HepG2 (cell line): Measurements from ENCODE around the gene CDV3. TPM values are rescaled to one million over a fixed set of nuclear protein-coding genes. Genes with fewer than 3 reads are reported as not detected.
A peak's percentile ranks its signal among the peaks of the same experiment; 100 is the strongest.

Experiments used
- CHD4 ChIP-seq: fragments of 200-600 bp; sonication (generic); IDR thresholded peaks from 2 replicates; pipeline ENCODE4 v1.7.0; 2017; ENCODE audit warnings: mild to moderate bottlenecking, low read length, borderline replicate concordance
- DNMT3B ChIP-seq: conservative IDR thresholded peaks from 2 replicates; pipeline ENCODE4 v1.6.1; 2016; ENCODE audit warnings: missing biosample characterization, control low read depth
- HOXA3 ChIP-seq: sonication (generic); formaldehyde crosslinking; IDR thresholded peaks from 2 replicates; pipeline ENCODE4 v1.5.0; 2020; ENCODE audit warnings: missing genetic modification reagents
- NCOA2 ChIP-seq: sonication (generic); formaldehyde crosslinking; IDR thresholded peaks from 2 replicates; pipeline ENCODE4 v1.8.0; 2022; ENCODE audit warnings: inconsistent platforms
- NR2F6 ChIP-seq, 2 experiments: IDR thresholded peaks; 2 replicates each; pipeline ENCODE4 v1.6.1; 2016; ENCODE audit warnings: antibody characterized with exemption in 1 of 2, mild to moderate bottlenecking in 1 of 2
- PHF20 ChIP-seq: sonication (generic); formaldehyde crosslinking; IDR thresholded peaks from 2 replicates; pipeline ENCODE4 v1.5.0; 2020; ENCODE audit warnings: mild to moderate bottlenecking, missing genetic modification reagents
- SAP130 ChIP-seq: IDR thresholded peaks from 2 replicates; pipeline ENCODE4 v1.6.1; 2016; ENCODE audit warnings: low read depth
- SOX13 ChIP-seq, 3 experiments: fragments of 450-650 bp in 1 of 3; sonication (generic) in 1 of 3; formaldehyde crosslinking in 1 of 3; IDR thresholded peaks in 2 of 3; conservative IDR thresholded peaks in 1 of 3; 2 replicates each; pipeline versions ENCODE4 v1.5.0 to v1.6.1; 2016 to 2020; ENCODE audit warnings: antibody characterized with exemption in 1 of 3, mild to moderate bottlenecking in 1 of 3, missing compliant biosample characterization in 1 of 3, missing genetic modification reagents in 1 of 3, moderate library complexity in 1 of 3
- SPEN ChIP-seq: sonication (generic); formaldehyde crosslinking; IDR thresholded peaks from 2 replicates; pipeline ENCODE4 v1.5.1; 2020; ENCODE audit warnings: low read depth, mild to moderate bottlenecking, missing genetic modification reagents
- ZKSCAN8 ChIP-seq: IDR thresholded peaks from 2 replicates; pipeline ENCODE4 v1.6.1; 2016; ENCODE audit warnings: borderline replicate concordance, missing genetic modification reagents, missing compliant biosample characterization
- ZNF33B ChIP-seq: sonication (generic); formaldehyde crosslinking; IDR thresholded peaks from 2 replicates; pipeline ENCODE4 v1.5.1; 2020; ENCODE audit warnings: mild to moderate bottlenecking, missing genetic modification reagents
- ZNF780A ChIP-seq: sonication (generic); formaldehyde crosslinking; IDR thresholded peaks from 2 replicates; pipeline ENCODE4 v1.8.0; 2022; ENCODE audit warnings: mild to moderate bottlenecking, missing genetic modification reagents, moderate library complexity
- polyA plus RNA-seq, 8 experiments: library from polyadenylated mRNA; depleted of rRNA in 3 of 8; stranded (reverse) in 7 of 8; unstranded in 1 of 8; fragments of >200 nt; fragmentation: Illumina TruSeq in 4 of 8; extraction: Trizol in 4 of 8; gene quantifications; 2 replicates each; pipeline versions ENCODE4 v1.2.1 to v1.2.3, GENCODE V29; 2011 to 2016; ENCODE audit warnings: low read depth in 4 of 8, missing spikeins in 1 of 8, mixed read lengths in 1 of 8; ENCODE audit not compliant: insufficient read depth in 1 of 8
- total RNA-seq, 5 experiments: library from RNA; depleted of rRNA; stranded (reverse); fragments of >200 nt; fragmentation: Illumina TruSeq; extraction: Trizol; gene quantifications; 2 replicates each; pipeline ENCODE4 v1.2.3, GENCODE V29; 2016; ENCODE audit warnings: low read depth in 1 of 5
- TF ChIP-seq, protein P1 (sequence below): IDR thresholded peaks from 2 replicates; pipeline ENCODE4 v1.4.0; 2020; ENCODE audit warnings: mild to moderate bottlenecking, missing genetic modification reagents
- TF ChIP-seq, protein P2 (sequence below): sonication (generic); formaldehyde crosslinking; IDR thresholded peaks from 2 replicates; pipeline ENCODE4 v1.9.0; 2022; ENCODE audit warnings: missing genetic modification reagents, mild to moderate bottlenecking, borderline replicate concordance
- TF ChIP-seq, protein P3 (sequence below): sonication (generic); formaldehyde crosslinking; IDR thresholded peaks from 2 replicates; pipeline ENCODE4 v1.5.1; 2020; ENCODE audit warnings: mild to moderate bottlenecking, missing genetic modification reagents, moderate library complexity
- TF ChIP-seq, protein P4 (sequence below): fragments of 450-650 bp; IDR thresholded peaks from 2 replicates; pipeline ENCODE4 v1.6.1; 2016
- TF ChIP-seq, protein P5 (sequence below): sonication (generic); formaldehyde crosslinking; IDR thresholded peaks from 2 replicates; pipeline ENCODE4 v1.5.0; 2020; ENCODE audit warnings: mild to moderate bottlenecking, low read depth, missing genetic modification reagents, borderline replicate concordance

The CDV3 gene
- total and polyA plus RNA-seq, 2 of the 13 experiments (the other 11 are each of a cell fraction or from before 2014, with no cell fraction given): 46.6 to 145 TPM

DNA sequence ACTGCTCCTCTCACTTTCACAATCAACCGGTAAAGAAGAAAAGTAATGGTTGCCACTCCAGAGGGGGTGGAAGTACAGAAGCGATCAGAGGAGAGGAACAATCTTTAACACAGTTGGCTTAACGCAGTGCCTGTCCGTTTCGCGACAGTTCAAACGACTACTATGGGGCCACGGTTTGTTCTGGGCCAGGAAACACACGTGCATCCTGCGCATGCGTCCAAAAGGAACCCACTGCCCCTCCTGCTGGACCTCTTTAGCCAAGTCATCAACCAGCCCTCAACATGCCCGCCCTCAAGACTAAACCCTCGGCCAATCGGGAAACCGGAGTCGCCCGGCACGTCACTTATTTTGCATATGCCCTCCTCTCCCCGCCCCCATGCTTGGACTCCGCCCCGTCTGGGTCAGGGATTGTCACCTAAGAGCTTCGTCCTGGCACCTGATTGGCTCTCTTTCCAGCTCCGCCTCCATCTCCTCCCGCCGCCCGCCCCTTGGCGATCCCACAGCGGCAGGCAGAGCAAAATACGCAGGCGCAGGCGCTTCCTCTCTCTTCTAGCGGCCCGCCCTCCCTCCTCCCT lies 345 bp upstream of the CDV3 start (continued):
- TF ChIP-seq, protein P1, sequence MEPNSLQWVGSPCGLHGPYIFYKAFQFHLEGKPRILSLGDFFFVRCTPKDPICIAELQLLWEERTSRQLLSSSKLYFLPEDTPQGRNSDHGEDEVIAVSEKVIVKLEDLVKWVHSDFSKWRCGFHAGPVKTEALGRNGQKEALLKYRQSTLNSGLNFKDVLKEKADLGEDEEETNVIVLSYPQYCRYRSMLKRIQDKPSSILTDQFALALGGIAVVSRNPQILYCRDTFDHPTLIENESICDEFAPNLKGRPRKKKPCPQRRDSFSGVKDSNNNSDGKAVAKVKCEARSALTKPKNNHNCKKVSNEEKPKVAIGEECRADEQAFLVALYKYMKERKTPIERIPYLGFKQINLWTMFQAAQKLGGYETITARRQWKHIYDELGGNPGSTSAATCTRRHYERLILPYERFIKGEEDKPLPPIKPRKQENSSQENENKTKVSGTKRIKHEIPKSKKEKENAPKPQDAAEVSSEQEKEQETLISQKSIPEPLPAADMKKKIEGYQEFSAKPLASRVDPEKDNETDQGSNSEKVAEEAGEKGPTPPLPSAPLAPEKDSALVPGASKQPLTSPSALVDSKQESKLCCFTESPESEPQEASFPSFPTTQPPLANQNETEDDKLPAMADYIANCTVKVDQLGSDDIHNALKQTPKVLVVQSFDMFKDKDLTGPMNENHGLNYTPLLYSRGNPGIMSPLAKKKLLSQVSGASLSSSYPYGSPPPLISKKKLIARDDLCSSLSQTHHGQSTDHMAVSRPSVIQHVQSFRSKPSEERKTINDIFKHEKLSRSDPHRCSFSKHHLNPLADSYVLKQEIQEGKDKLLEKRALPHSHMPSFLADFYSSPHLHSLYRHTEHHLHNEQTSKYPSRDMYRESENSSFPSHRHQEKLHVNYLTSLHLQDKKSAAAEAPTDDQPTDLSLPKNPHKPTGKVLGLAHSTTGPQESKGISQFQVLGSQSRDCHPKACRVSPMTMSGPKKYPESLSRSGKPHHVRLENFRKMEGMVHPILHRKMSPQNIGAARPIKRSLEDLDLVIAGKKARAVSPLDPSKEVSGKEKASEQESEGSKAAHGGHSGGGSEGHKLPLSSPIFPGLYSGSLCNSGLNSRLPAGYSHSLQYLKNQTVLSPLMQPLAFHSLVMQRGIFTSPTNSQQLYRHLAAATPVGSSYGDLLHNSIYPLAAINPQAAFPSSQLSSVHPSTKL: peak; percentile 23; the same call in 1 of the 2 replicates
- no peak for TF ChIP-seq ZKSCAN8 (CRISPR knock-in tag)
- TF ChIP-seq SOX13 (IDR thresholded peaks at IDR 0.05): no peak
- TF ChIP-seq SOX13 (CRISPR knock-in tag; conservative IDR thresholded peaks at IDR 0.05 in 1 of 2, IDR thresholded peaks at IDR 0.05 in 1 of 2): peak in 1 of 2 experiments; percentile 32; a peak in 1 of 4 replicates
- TF ChIP-seq SAP130 (CRISPR knock-in tag): peak; percentile 76
- no peak for TF ChIP-seq ZNF33B
- peak; percentile 17; the same call in 1 of the 2 replicates for TF ChIP-seq HOXA3 (CRISPR knock-in tag)
- TF ChIP-seq SPEN: peak; percentile 25; the same call in 1 of the 2 replicates
- TF ChIP-seq DNMT3B: 0 out of 2 replicates have a peak, but pooled peaks have one; percentile 7
- TF ChIP-seq, protein P2, sequence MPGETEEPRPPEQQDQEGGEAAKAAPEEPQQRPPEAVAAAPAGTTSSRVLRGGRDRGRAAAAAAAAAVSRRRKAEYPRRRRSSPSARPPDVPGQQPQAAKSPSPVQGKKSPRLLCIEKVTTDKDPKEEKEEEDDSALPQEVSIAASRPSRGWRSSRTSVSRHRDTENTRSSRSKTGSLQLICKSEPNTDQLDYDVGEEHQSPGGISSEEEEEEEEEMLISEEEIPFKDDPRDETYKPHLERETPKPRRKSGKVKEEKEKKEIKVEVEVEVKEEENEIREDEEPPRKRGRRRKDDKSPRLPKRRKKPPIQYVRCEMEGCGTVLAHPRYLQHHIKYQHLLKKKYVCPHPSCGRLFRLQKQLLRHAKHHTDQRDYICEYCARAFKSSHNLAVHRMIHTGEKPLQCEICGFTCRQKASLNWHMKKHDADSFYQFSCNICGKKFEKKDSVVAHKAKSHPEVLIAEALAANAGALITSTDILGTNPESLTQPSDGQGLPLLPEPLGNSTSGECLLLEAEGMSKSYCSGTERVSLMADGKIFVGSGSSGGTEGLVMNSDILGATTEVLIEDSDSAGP (CRISPR knock-in tag): peak; percentile 31; the same call in 1 of the 2 replicates
- TF ChIP-seq CHD4: no peak; the same call in 1 of the 2 replicates
- 0 out of 2 replicates have a peak, but pooled peaks have one; percentile 10 for TF ChIP-seq NR2F6 (IDR thresholded peaks at IDR 0.05)
- TF ChIP-seq NR2F6 (CRISPR knock-in tag; IDR thresholded peaks at IDR 0.05): peak; percentile 49
- peak; percentile 59 for TF ChIP-seq PHF20
- TF ChIP-seq, protein P3, sequence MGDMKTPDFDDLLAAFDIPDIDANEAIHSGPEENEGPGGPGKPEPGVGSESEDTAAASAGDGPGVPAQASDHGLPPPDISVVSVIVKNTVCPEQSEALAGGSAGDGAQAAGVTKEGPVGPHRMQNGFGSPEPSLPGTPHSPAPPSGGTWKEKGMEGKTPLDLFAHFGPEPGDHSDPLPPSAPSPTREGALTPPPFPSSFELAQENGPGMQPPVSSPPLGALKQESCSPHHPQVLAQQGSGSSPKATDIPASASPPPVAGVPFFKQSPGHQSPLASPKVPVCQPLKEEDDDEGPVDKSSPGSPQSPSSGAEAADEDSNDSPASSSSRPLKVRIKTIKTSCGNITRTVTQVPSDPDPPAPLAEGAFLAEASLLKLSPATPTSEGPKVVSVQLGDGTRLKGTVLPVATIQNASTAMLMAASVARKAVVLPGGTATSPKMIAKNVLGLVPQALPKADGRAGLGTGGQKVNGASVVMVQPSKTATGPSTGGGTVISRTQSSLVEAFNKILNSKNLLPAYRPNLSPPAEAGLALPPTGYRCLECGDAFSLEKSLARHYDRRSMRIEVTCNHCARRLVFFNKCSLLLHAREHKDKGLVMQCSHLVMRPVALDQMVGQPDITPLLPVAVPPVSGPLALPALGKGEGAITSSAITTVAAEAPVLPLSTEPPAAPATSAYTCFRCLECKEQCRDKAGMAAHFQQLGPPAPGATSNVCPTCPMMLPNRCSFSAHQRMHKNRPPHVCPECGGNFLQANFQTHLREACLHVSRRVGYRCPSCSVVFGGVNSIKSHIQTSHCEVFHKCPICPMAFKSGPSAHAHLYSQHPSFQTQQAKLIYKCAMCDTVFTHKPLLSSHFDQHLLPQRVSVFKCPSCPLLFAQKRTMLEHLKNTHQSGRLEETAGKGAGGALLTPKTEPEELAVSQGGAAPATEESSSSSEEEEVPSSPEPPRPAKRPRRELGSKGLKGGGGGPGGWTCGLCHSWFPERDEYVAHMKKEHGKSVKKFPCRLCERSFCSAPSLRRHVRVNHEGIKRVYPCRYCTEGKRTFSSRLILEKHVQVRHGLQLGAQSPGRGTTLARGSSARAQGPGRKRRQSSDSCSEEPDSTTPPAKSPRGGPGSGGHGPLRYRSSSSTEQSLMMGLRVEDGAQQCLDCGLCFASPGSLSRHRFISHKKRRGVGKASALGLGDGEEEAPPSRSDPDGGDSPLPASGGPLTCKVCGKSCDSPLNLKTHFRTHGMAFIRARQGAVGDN: peak; percentile 69
- TF ChIP-seq, protein P4, sequence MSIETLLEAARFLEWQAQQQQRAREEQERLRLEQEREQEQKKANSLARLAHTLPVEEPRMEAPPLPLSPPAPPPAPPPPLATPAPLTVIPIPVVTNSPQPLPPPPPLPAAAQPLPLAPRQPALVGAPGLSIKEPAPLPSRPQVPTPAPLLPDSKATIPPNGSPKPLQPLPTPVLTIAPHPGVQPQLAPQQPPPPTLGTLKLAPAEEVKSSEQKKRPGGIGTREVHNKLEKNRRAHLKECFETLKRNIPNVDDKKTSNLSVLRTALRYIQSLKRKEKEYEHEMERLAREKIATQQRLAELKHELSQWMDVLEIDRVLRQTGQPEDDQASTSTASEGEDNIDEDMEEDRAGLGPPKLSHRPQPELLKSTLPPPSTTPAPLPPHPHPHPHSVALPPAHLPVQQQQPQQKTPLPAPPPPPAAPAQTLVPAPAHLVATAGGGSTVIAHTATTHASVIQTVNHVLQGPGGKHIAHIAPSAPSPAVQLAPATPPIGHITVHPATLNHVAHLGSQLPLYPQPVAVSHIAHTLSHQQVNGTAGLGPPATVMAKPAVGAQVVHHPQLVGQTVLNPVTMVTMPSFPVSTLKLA: peak; percentile 42
- TF ChIP-seq, protein P5, sequence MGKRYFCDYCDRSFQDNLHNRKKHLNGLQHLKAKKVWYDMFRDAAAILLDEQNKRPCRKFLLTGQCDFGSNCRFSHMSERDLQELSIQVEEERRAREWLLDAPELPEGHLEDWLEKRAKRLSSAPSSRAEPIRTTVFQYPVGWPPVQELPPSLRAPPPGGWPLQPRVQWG (CRISPR knock-in tag): no peak
- peak; percentile 50 for TF ChIP-seq NCOA2 (CRISPR knock-in tag)
- no peak for TF ChIP-seq ZNF780A (CRISPR knock-in tag)
